ENCODE measurements around the gene THBS3.

Gene THBS3

DNA sequence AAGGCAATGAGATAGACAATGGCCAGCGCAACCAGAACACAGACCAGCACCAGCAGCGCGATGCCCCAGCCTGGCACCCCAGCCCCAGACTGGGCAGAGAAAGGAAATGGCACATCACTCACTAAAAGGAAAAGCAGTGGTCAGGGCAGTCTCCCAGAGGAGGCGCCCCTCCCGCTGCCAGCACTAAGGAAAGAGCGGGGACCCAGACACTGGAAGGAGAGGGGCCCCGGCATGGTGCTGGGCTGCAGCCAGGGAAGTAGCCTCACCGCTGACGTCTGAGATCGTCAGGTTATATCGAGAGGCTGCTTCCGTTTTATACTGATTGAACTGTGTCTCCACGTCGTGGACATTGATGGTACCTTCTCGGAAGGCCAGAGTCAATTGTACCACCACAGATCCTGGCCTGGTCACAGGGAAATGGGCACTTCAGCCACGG, 20.2 kb downstream of the THBS3 start:
- DNase-seq (ENCODE audit: low read depth), result no peak

DNA sequence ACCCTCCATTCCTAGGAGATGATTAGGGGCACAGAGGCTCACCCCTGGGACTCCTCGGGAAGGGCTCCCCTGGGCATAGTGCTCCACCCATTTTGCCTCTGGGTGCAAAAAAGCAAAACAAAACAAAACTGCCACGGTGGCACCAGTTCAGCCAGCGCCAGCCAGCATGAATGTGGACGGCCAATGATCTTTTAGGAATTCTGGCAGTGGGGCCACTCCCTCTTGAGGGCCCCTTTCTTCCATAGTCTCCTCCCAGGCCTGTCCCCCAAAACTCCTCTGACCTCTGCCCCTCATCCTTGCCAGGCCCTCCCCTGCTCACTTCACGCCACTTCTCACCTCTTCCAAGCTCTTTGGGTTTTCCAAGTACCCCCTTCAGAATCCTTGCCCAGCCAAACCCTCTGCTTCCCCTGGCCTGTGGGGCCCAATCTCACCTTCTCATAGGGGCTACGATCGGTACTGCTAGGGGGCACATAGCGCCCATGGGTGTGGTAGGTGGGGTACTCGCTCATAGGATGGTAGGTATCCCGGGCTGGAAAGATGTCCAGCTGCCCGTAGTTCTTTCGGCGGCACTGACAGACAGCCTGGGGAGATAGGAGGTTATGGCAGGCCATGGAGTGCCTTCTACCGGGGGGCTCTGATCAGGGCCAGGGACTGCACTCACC, 20.8 kb downstream of the THBS3 start:
- DNase-seq (ENCODE audit: low read depth), result no peak

DNA sequence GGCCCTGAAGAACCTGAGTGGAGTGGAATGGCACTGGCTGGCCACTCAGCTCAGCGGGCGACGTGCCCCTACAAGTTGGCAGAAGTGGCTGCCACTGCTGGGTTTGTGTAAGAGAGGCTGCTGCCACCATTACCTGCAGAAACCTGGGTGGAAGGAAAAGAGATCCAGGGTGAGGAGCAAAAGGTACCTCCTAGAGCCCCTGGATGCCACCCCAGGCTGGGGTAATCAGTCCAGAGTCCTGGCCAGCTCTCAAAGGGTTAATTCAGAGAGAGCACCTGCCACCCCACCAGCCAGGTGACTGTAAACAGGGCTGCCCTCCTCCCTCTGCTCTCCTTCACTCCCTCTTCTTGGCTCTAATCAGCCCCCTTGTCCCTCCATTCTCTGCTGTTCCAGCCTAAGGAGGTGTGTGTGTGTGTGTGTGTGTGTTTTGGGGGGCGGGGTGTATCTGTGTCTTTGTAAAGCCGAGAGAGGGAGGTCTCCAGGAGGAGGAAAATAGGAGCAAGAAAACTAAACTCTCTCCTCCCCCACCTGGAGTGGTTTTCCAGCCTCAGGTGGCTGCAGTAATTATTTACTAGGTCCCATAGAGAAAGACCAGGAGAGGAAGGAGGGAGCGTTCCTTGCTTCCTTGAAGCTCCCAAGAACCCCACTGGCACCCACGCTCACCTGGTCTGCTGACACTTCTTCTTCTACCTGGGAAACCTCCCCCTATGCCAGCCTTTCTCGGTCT, 21.5 kb downstream of the THBS3 start:
- DNase-seq (ENCODE audit: low read depth), result no peak

DNA sequence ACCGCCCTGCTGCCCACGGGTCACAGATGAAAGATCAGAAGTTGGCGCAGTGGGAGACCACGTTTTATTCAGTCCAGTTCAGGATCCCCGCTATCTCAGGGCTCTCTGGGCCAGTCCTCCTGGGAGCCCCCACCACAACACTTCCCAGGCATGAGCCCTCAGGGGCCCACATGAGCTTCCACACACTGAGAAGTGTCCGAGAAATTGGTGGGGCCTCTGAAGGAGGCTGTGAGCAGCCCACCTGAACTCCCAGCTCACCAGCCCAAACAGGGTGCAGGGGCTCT, 22.0 kb downstream of the THBS3 start:
- no peak for DNase-seq (ENCODE audit: low read depth)

DNA sequence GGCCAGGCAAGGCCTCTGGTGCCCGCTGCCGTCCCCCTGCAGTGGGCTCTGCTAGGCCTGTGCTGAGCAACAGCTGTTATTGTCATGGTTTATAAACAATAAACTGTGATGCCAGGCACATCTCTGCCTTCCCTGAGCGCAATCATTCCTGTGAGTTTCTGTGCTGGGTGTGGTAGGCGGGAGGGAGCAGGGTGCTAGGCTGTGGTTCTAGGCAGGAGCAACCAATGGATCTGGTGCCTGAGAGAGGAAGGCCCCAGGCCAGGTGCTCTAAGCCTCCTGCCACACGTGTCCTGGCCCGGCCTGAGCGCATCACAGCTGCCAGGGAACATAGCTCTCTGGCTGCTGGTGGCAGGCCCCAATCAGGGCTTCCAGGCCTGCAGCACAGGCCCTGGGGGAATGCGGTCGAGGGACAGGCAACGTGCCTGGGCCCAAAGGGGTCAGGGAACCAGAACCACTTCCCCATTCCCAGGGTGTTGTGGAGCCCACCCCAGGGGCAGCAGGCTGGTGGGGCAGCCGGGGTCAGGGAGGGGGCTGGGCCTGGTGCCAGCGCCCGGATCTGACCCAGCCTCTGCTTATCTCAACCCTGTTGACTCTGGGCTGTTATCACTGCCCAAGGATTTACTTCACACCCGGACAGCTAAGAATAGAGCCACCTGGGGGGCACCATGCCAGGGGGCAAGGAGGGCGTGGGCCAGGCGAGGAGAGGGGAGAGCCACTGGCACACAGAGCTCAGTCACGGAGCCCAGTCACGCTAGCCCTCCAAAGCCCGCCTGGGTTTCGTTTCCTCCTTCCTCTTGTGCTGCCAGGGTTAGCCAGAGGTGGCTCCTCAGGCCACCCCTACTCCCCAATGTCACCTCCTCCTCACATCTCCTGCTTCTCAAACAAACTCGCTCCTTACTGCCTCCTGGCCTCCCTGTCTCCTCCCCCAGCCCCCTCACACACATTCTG, 22.6 kb downstream of the THBS3 start:
- no peak for DNase-seq (ENCODE audit: low read depth)

DNA sequence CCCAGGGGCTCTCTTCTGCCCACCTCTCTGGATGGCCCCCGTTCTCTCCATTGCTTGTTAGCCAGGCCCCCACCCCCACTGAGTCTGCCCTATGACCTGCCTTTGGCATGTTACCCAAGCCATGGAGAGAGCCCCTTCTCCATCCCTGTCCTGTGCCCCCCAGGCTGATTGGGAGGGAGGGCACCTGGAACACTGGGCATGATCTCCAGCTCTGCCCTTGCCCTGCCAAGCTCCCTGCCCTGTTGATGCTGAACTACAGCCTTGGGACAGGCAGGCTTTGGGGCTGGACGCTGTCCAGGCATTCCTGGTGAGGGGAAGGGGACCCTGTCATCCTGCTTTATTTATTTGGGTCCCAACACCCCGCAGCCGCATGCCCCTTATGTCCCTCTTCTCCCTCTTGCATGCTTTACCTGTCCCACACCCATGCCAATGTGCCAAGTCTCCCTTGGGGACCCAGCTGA, 23.3 kb downstream of the THBS3 start:
- DNase-seq (ENCODE audit: low read depth), result no peak

DNA sequence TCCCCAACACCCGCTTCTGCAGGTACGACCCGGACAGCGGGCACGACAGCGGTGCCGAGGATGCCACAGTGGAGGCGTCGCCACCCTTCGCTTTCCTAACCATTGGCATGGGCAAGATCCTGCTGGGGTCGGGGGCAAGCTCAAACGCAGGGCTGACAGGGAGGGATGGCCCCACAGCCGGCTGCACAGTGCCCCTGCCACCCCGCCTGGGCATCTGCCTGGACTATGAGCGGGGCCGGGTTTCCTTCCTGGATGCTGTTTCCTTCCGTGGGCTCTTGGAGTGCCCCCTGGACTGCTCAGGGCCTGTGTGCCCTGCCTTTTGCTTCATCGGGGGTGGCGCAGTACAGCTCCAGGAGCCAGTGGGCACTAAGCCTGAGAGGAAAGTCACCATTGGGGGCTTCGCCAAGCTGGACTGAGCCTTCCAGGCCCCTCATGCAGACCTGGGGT, 23.9 kb downstream of the THBS3 start:
- DNase-seq (ENCODE audit: low read depth), result no peak

DNA sequence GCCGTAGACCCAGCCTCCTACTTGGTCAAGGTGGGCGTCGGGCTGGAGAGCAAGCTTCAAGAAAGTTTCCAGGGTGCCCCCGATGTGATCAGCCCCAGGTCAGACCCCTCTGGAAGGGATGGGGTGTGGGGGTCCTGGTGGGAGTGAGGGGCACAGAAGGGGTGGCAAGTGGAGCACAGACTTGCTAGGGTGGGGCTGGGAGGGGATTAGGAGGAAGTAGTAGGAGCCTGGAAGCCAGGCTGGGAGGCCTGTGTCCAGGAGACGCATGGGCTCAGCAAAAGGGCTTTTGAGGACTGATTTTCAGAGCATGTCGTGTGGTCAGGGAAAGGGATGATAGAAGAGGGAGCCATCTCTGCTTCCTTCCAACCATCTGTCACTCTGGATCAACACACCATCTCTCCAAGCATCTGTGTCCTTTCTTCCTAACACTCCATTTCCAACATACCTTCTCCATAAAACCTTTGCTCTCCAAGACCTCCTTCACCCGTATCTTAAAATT, 25.6 kb downstream of the THBS3 start:
- no peak for DNase-seq (ENCODE audit: low read depth)

DNA sequence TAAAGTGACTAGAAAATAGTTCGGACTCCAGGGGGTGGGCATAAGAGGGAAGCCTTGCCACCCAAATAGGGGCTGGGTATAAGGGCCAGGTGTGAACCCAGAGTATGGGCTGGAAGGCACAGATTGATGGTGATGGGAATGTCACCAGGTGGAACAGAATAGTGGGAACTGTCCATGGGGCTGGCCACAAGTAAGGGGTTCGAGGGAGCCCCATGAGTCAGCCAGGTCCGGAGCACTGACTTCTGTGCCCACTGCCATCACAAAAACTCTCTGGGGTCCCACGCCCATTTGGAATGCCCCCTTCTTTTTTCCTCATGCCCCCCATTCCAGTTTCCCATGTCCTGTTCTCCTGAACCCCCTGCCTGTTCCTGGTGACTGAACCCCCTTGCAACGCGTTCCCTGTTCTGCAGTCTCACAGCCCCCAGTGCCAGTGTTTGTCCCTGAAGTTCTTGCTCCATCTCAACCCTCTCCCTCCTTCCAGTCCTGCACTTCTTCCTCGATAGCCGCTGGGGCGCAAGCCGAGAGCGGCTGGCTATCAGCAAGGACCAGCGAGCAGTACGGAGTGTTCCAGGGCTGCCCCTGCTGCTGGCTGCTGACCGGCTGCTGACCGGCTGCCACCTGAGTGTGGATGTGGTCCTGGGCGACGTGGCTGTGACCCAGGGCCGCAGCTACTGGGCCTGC, 26.2 kb downstream of the THBS3 start:
- no peak for DNase-seq (ENCODE audit: low read depth)

DNA sequence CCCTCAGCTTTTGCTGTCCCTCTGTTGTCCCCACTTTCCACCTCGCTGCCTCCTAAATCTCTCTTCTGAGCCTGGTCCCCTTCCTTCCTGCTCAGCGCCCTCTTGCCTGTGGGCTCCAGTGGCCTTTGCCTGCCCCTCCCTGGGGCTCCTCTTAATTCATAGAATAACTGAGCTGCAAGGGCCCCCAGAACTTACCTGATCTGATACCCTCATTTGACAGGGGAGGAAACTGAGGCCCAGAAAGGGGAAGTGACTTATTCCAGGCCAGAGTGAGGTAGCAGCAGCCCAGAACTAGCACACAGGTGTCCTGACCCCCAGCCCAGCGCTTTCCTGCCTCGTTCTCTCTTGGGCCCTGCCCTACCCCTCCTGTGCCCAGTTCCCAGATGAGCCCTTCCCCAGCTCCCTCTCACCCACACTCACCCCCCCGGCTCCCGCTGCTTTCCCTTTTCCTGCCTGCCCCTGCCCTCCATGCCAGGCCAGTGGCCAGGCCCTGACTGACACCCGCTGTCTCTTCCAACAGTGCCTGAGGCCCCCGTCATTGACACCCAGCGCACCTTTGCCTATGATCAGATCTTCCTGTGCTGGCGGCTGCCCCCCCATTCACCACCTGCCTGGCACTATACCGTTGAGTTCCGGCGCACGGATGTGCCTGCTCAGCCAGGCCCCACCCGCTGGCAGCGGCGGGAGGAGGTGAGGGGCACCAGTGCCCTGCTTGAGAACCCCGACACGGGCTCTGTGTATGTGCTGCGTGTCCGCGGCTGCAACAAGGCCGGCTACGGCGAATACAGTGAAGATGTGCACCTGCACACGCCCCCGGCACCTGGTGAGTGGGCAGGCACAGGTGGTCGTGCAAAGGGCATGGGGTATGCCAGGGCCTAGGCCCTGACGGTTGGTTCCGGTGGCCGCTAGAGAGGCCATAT, 28.3 kb downstream of the THBS3 start:
- no peak for DNase-seq (ENCODE audit: low read depth)

DNA sequence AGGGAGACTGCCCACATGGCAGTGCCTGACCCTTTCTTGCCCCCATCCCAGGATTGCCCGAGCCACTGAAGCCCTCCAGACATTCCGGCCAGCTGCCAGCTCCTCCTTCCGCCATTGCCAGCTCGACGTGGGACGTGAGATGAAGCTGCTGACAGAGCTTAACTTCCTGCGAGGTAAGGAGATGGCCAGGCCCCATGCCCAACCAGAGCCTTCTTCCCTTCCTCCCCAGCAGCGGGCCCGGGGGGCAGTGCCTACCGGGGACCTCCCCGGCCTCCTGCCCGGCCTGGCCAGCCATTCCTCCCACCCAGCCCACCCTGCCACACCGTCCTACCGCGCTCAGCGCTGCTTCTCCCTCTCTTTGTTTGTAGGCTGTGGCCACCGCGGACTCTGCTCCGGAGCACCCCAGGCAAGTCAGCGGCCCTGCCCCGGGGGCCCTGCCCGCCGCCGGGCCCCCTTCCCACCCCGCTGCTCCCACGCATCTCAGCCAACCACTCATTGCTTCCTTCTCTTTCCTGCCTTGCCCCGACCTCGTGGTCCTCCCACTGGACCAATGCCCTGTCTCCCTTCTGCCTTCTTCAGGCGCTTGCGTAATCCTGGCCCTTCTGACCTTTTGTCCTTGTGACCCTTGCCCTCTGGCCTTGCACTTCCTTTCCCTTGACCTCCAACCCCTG, 29.1 kb downstream of the THBS3 start:
- no peak for DNase-seq (ENCODE audit: low read depth)

DNA sequence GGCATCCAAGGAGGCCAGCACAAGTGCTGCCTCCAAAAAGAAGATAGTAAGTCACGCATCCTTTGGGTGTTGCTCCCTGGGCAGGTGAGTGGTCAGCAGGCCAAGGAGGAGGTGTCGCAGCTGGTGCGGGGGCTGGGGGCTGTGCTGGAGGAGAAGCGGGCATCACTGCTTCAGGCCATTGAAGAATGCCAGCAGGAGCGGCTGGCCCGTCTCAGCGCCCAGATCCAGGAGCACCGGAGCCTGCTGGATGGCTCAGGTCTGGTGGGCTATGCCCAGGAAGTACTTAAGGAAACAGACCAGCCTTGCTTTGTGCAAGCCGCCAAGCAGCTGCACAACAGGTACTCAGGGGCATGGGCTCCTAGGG, 29.8 kb downstream of the THBS3 start:
- DNase-seq (ENCODE audit: low read depth), result no peak

DNA sequence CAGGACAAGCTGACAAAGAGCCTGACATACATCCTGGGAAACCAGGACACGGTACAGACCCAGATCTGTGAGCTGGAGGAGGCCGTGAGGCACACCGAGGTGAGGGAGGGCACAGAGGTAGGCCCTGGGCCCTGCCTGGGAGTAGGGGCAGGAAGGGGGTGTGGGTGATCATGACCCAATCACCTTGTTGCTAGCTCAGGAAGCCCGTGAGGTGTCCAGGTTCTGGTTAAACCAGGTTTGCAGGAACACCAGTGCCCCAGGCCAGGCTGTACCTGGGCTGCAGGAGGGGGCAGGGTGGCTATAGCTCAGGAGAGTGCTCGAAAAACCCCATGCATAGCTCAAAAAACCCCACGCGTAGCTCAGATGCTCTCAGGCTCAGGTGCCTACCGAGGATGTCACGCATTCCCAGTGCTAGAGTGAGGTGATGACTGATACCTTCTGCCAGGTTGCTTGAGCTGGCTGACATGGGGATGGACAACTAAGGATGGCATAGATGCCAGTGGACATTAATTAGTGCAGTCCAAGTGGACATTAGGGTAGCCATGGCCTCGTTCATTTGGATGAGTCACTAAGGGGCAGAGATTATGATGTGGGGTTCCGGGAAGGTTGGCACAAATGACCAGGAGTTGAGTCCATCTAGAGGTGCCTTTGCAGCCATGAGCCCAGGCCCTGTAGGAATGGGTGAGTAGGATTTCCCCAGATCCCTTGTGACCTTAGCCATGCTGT, 30.3 kb downstream of the THBS3 start:
- DNase-seq (ENCODE audit: low read depth), result no peak

DNA sequence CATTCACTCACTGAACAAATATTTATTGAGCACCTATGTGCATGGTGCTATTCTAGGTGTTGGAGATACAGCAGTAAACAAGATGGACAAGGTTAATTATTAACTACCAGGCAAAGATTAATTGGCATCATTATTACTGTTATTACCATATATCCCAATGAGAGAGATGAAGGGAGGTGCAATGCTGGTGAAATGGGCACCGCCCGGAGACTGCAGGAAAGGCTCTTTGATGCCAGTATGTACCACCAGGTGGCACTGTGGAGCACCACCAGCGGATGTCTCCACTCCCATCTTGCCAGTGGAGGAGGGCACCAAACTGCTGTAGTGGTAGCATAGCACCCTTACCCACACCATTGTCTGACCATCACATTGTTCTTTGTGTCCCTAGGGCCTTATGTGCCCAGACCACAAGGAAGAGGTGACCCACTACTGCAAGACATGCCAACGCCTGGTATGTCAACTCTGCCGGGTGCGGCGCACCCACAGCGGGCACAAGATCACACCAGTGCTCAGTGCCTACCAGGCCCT, 31.1 kb downstream of the THBS3 start:
- DNase-seq (ENCODE audit: low read depth), result peak; percentile 80

DNA sequence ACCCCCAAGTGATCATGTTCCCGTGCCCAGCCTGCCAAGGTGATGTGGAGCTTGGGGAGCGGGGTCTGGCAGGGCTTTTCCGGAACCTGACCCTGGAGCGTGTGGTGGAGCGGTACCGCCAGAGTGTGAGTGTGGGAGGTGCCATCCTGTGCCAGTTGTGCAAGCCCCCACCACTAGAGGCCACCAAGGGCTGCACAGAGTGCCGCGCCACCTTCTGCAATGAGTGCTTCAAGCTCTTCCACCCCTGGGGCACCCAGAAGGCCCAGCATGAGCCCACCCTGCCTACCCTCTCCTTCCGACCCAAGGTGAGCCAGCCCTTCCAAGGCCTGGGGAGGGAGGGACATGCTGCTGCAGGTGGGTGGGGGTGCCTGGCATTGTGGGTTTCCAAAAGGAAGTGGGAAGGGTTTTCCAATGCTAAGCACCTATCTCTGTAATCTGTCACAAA, 31.7 kb downstream of the THBS3 start:
- DNase-seq (ENCODE audit: low read depth), result no peak

DNA sequence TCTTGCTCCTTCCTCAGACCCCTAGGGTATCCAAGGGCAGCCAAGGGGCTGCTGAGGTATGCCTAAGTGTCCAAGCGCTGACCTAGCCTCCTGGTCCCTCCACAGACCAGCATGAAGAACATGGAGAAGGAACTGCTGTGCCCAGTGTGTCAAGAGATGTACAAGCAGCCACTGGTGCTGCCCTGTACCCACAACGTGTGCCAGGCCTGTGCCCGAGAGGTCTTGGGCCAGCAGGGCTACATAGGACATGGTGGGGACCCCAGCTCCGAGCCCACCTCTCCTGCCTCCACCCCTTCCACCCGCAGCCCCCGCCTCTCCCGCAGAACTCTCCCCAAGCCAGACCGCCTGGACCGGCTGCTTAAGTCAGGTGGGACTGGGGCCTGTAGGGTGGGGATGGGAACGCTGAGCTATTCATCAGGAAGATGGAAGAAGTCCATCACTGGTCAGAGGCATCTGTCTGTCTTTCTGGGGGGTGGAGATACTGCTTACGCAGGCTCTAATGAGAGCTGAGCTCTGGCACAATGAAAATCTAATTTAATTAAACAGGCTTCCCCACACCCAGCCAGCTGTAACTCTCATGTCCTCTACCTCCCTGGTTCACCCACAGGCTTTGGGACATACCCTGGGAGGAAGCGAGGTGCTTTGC, 32.3 kb downstream of the THBS3 start:
- DNase-seq (ENCODE audit: low read depth), result no peak

DNA sequence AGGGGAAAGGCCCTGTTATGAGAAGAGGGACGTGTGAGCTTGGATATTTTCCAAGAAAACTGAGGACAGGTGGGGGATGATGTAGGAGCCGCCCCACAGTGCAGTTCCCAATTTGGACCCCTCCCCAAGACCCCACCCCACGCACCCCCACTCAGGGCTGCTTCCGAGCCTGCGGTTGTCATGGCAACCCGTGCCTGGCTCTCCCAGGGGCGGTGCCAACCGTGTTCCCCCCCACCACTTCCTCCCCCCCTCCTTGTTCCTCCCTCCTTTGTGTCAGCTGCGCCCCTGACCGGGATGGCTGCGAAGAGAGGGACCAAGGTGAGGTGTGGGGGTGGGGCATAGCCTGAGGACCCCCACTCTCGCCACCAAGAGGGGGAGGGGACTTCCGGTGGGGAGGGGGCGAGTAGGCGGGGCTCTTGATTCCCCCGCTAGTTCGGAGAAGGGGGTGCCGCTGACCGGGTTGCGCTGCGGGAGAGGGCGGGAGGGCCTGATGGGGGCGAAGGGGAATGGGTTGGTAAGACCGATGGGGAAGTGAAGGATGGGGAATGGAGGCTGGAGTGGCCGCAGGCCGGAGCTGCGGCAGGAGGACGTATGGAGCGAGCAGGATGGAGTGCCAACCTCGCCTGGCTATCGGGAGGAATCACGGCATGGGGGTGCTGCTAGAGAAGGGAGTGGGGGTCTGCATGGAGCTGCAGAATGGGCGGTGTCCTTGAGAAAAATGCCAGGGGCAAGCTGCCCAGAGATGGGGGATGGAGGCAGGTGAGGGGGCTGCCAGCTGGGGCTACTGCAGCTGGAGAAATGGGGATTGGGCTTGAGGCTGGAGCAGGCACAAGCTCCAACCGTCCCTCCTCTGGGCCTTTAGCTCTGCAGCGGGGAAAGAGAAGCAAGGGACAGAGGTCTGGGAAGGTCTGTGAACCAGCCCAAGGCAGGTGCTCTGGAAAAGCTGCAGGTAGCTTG, 33.1 kb downstream of the THBS3 start:
- no peak for DNase-seq (ENCODE audit: low read depth)

Measured in stimulated activated CD8-positive, alpha-beta memory T cell treated with anti-CD3 and anti-CD28 coated beads, Interleukin-12 subunit alpha, Interleukin-12 subunit beta, amount 100 ng/mL, for 1 hour (primary cell).